H1 (cell line): ENCODE measurements around the gene ASTN2.

Source experiments
- CEBPB ChIP-seq: IDR thresholded peaks from 2 replicates; pipeline ENCODE4 v1.6.1; 2012; ENCODE audit warnings: low read depth, low read length
- CREB1 ChIP-seq: IDR thresholded peaks from 2 replicates; pipeline ENCODE4 v1.6.1; 2012; ENCODE audit warnings: inconsistent platforms
- FOSL1 ChIP-seq: IDR thresholded peaks from 2 replicates; pipeline ENCODE4 v1.6.1; 2011; ENCODE audit warnings: mild to moderate bottlenecking, low read depth, low read length, moderate library complexity; ENCODE audit not compliant: insufficient read depth
- HDAC6 ChIP-seq: IDR thresholded peaks from one replicate; pipeline ENCODE4 v1.7.1; 2012; ENCODE audit warnings: low read depth, mild to moderate bottlenecking, inconsistent platforms, low read length, moderate library complexity
- POLR2A ChIP-seq, 2 experiments: IDR thresholded peaks; 1 replicate in 1 of 2; 2 replicates in 1 of 2; pipeline ENCODE4 v1.6.1; 2011; ENCODE audit warnings: low read depth in 2 of 2, low read length in 2 of 2, mild to moderate bottlenecking in 2 of 2; ENCODE audit errors: control extremely low read depth in 1 of 2
- POLR2AphosphoS5 ChIP-seq: IDR thresholded peaks from 2 replicates; pipeline ENCODE4 v1.6.1; 2011; ENCODE audit warnings: low read depth, low read length
- TF ChIP-seq, protein P1 (sequence below): IDR thresholded peaks from 2 replicates; pipeline ENCODE4 v1.6.1; 2012; ENCODE audit warnings: inconsistent platforms
- TF ChIP-seq, protein P2 (sequence below), 3 experiments: IDR thresholded peaks; 1 replicate in 2 of 3; 2 replicates in 1 of 3; pipeline versions ENCODE4 v1.5.1 to v1.6.1; 2011; ENCODE audit warnings: low read length in 3 of 3, mild to moderate bottlenecking in 3 of 3, inconsistent platforms in 2 of 3, low read depth in 1 of 3, moderate library complexity in 1 of 3; ENCODE audit not compliant: insufficient read depth in 1 of 3; ENCODE audit errors: control extremely low read depth in 1 of 3

DNA sequence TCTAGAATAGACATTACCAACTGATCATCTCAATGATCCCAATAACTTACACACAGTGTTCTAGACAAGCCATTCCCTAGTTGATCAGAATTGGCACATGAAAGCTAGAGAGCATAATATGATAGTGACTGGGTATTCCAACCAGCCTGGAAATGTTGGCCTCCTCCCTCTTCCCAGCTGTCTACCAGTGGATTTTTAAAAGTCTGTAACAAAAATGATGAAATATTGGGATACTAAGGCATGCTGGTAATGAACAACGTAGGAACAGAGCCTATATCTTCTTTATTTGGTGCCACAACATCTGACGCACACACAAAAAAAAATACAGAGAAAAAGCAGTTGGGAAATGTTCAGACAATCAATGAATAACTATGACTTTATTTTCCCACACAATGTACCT lies 692.9 kb downstream of the ASTN2 start:
- TF ChIP-seq, protein P1, sequence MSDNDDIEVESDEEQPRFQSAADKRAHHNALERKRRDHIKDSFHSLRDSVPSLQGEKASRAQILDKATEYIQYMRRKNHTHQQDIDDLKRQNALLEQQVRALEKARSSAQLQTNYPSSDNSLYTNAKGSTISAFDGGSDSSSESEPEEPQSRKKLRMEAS, result no peak
- TF ChIP-seq POLR2AphosphoS5 (no peak), POLR2A (IDR thresholded peaks at IDR 0.05; ENCODE audit: control extremely low read depth in 1 of 2, low read depth in 2 of 2, low read length in 2 of 2) (no peak), HDAC6 (no peak), FOSL1 (no peak), CEBPB (no peak), CREB1 (no peak)
- TF ChIP-seq, protein P2, sequence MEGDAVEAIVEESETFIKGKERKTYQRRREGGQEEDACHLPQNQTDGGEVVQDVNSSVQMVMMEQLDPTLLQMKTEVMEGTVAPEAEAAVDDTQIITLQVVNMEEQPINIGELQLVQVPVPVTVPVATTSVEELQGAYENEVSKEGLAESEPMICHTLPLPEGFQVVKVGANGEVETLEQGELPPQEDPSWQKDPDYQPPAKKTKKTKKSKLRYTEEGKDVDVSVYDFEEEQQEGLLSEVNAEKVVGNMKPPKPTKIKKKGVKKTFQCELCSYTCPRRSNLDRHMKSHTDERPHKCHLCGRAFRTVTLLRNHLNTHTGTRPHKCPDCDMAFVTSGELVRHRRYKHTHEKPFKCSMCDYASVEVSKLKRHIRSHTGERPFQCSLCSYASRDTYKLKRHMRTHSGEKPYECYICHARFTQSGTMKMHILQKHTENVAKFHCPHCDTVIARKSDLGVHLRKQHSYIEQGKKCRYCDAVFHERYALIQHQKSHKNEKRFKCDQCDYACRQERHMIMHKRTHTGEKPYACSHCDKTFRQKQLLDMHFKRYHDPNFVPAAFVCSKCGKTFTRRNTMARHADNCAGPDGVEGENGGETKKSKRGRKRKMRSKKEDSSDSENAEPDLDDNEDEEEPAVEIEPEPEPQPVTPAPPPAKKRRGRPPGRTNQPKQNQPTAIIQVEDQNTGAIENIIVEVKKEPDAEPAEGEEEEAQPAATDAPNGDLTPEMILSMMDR (IDR thresholded peaks at IDR 0.05; ENCODE audit: control extremely low read depth in 1 of 3, insufficient read depth in 1 of 3, low read depth in 1 of 3, low read length in 3 of 3), result no peak
